Measurements from ENCODE around the gene TMEM233. TPM values are rescaled to one million over a fixed set of nuclear protein-coding genes. Genes with fewer than 3 reads are reported as not detected.

Gene TMEM233
- total and polyA plus RNA-seq, 4 donors: 0.13 to 0.80 (median 0.31) TPM

GRCh38 chr12:119671070-119671469 lies 77.5 kb downstream of the TMEM233 start:
- H3K9ac ChIP-seq (ENCODE audit: insufficient read depth in 1 of 2, low read length in 2 of 2): peak overlapping the region; percentile 24 to 48
- DNase-seq (no peak), ATAC-seq (ENCODE audit: insufficient read depth, low FRiP score) (no peak)
- peaks cover 0 to 24% (median 9%) of the 10 kb centered on the region in 5 donors for H3K4me1 ChIP-seq (ENCODE audit: control insufficient read depth in 5 of 5, insufficient read depth in 5 of 5, low read length in 5 of 5)
- TF ChIP-seq CTCF (IDR thresholded peaks at IDR 0.05; ENCODE audit: control extremely low read depth, extremely low read depth): no peak
- no peaks in the 10 kb centered on the region for H3K9me3 ChIP-seq (ENCODE audit: control insufficient read depth in 4 of 4, insufficient read depth in 3 of 4, low read length in 3 of 4)
- no peaks in the 10 kb centered on the region for H3K27me3 ChIP-seq (ENCODE audit: control insufficient read depth in 3 of 3, insufficient read depth in 3 of 3, low read length in 2 of 3)
- H3K27ac ChIP-seq (ENCODE audit: low read depth in 1 of 2, low read length in 1 of 2): peak overlapping the region in 1 of 2 donors; percentile 64
- 73 to 87% methylated on average over 3 of the region's 3 CpGs for WGBS, 2 donors
- peaks cover 4 to 24% (median 20%) of the 10 kb centered on the region in 4 donors for H3K36me3 ChIP-seq (ENCODE audit: control insufficient read depth in 4 of 4, insufficient read depth in 4 of 4, low read length in 4 of 4)
- no peak overlapping the region for H3K4me3 ChIP-seq

- H3K27ac ChIP-seq (ENCODE audit: low read depth in 1 of 2, low read length in 1 of 2): peak overlapping the region in 1 of 2 donors; percentile 68
- H3K27me3 ChIP-seq (ENCODE audit: control insufficient read depth in 3 of 3, insufficient read depth in 3 of 3, low read length in 2 of 3): no peaks in the 10 kb centered on the region
- no peak overlapping the region for H3K9ac ChIP-seq (ENCODE audit: insufficient read depth in 1 of 2, low read length in 2 of 2)
- DNase-seq (no peak), ATAC-seq (ENCODE audit: insufficient read depth, low FRiP score) (no peak)
- H3K4me3 ChIP-seq: no peak overlapping the region
- peaks cover 0 to 18% (median 5%) of the 10 kb centered on the region in 5 donors for H3K4me1 ChIP-seq (ENCODE audit: control insufficient read depth in 5 of 5, insufficient read depth in 5 of 5, low read length in 5 of 5)
- H3K36me3 ChIP-seq (ENCODE audit: control insufficient read depth in 4 of 4, insufficient read depth in 4 of 4, low read length in 4 of 4): peaks cover 12 to 33% (median 30%) of the 10 kb centered on the region in 4 donors
- TF ChIP-seq CTCF (IDR thresholded peaks at IDR 0.05; ENCODE audit: control extremely low read depth, extremely low read depth): no peak
- WGBS, 2 donors: 62 to 73% methylated on average over 8 of the region's 8 CpGs
- H3K9me3 ChIP-seq (ENCODE audit: control insufficient read depth in 4 of 4, insufficient read depth in 3 of 4, low read length in 3 of 4): no peaks in the 10 kb centered on the region
Measured at GRCh38 chr12:119672194-119672593, 78.6 kb downstream of the TMEM233 start.

- H3K4me3 ChIP-seq: no peak overlapping the region
- H3K4me1 ChIP-seq (ENCODE audit: control insufficient read depth in 5 of 5, insufficient read depth in 5 of 5, low read length in 5 of 5): peaks cover 0 to 17% (median 5%) of the 10 kb centered on the region in 5 donors
- WGBS, 2 donors: 14 to 27% methylated on average over 7 of the region's 7 CpGs
- TF ChIP-seq CTCF (IDR thresholded peaks at IDR 0.05; ENCODE audit: control extremely low read depth, extremely low read depth): no peak
- no peak for ATAC-seq (ENCODE audit: insufficient read depth, low FRiP score)
- peaks cover 24 to 45% (median 39%) of the 10 kb centered on the region in 4 donors for H3K36me3 ChIP-seq (ENCODE audit: control insufficient read depth in 4 of 4, insufficient read depth in 4 of 4, low read length in 4 of 4)
- no peaks in the 10 kb centered on the region for H3K27me3 ChIP-seq (ENCODE audit: control insufficient read depth in 3 of 3, insufficient read depth in 3 of 3, low read length in 2 of 3)
- peak overlapping the region; percentile 58 to 87 for H3K27ac ChIP-seq (ENCODE audit: low read depth in 1 of 2, low read length in 1 of 2)
- peak in 2 of 3 donors; percentile 51 to 56 for DNase-seq
- H3K9ac ChIP-seq (ENCODE audit: insufficient read depth in 1 of 2, low read length in 2 of 2): no peak overlapping the region
- no peaks in the 10 kb centered on the region for H3K9me3 ChIP-seq (ENCODE audit: control insufficient read depth in 4 of 4, insufficient read depth in 3 of 4, low read length in 3 of 4)
Measured at GRCh38 chr12:119673634-119674033, 80.1 kb downstream of the TMEM233 start.

- H3K36me3 ChIP-seq (ENCODE audit: control insufficient read depth in 4 of 4, insufficient read depth in 4 of 4, low read length in 4 of 4): peaks cover 32 to 53% (median 44%) of the 10 kb centered on the region in 4 donors
- peaks cover 0 to 12% (median 5%) of the 10 kb centered on the region in 5 donors for H3K4me1 ChIP-seq (ENCODE audit: control insufficient read depth in 5 of 5, insufficient read depth in 5 of 5, low read length in 5 of 5)
- no peak for ATAC-seq (ENCODE audit: insufficient read depth, low FRiP score)
- no peaks in the 10 kb centered on the region for H3K27me3 ChIP-seq (ENCODE audit: control insufficient read depth in 3 of 3, insufficient read depth in 3 of 3, low read length in 2 of 3)
- no peak for DNase-seq
- H3K9ac ChIP-seq (ENCODE audit: insufficient read depth in 1 of 2, low read length in 2 of 2): no peak overlapping the region
- TF ChIP-seq CTCF (IDR thresholded peaks at IDR 0.05; ENCODE audit: control extremely low read depth, extremely low read depth): no peak
- H3K27ac ChIP-seq (ENCODE audit: low read depth in 1 of 2, low read length in 1 of 2): peak overlapping the region in 1 of 2 donors; percentile 87
- H3K4me3 ChIP-seq: no peak overlapping the region
- 83 to 93% methylated on average over 4 of the region's 4 CpGs for WGBS, 2 donors
- H3K9me3 ChIP-seq (ENCODE audit: control insufficient read depth in 4 of 4, insufficient read depth in 3 of 4, low read length in 3 of 4): no peaks in the 10 kb centered on the region
Measured at GRCh38 chr12:119674560-119674959, 81.0 kb downstream of the TMEM233 start.
